Stimulated activated CD4-positive, alpha-beta T cell treated with anti-CD3 and anti-CD28 coated beads, TNF-alpha, amount 100 ng/mL, for 24 hours (primary cell): ENCODE data around the gene PDZRN3.

Experiments
- DNase-seq, 3 experiments: peaks; one replicate each; pipeline ENCODE4 v3.0.0-alpha.2; 2020; ENCODE audit warnings: low read depth in 3 of 3

The PDZRN3 gene

DNA sequence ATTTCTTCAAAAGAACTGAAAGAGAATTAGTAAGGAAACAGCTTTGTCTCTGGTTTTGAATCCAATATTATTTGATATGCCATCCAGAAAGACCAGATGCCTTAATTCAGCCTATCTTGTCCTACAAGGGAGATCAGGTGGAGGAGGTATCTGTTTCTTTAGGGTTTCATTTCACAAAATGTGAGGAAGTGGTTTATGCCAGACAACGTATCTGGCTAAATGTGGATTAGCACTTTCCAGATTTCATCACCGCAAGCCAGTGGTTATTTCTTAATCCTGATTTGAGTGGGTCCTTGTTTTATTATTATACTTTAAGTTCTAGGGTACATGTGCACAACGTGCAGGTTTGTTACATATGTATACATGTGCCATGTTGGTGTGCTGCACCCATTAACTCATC lies 292.2 kb downstream of the PDZRN3 start:
- no peak for DNase-seq
